ENCODE measurements around the gene CLIC3. TPM values are rescaled to one million over a fixed set of nuclear protein-coding genes. Genes with fewer than 3 reads are reported as not detected.

CLIC3 gene
- total and polyA plus RNA-seq, 11 donors, result 1.5 to 16.7 (median 5.0) TPM

GRCh38 chr9:136988872-136989271 is 7.5 kb downstream of the CLIC3 start:
- WGBS, 4 donors, result 92 to 98% (median 96%) methylated on average over 4 of the region's 4 CpGs

GRCh38 chr9:136985853-136986252 is 10.5 kb downstream of the CLIC3 start:
- Histone ChIP-seq H3K36me3 (no peaks in the 10 kb centered on the region), H3K4me3 (peak overlapping the region in 3 of 12 donors; percentile 12 to 23 (median 19)), H3K4me1 (peaks cover 0 to 48% (median 20%) of the 10 kb centered on the region in 12 donors), H3K27me3 (peaks cover 0 to 30% (median 6%) of the 10 kb centered on the region in 9 donors), H3K27ac (no peak overlapping the region), H3K9me3 (peaks cover 0 to 6% (median 0%) of the 10 kb centered on the region in 12 donors)
- no peak for ATAC-seq
- intact Hi-C loops (cut with DNase I), result no loop called here
- peak in 1 of 5 donors; percentile 25 for DNase-seq
- TF ChIP-seq CTCF (IDR thresholded peaks at IDR 0.05), result no peak
- no peak for TF ChIP-seq POLR2A (IDR thresholded peaks at IDR 0.05)
- 28 to 59% (median 47%) methylated on average over 4 to 33 of the region's 33 CpGs for WGBS, 4 donors

More at GRCh38 chr9:136988872-136989271, 7.5 kb downstream of the CLIC3 start:
- intact Hi-C loops (cut with DNase I), result no loop called here
- H3K4me1 ChIP-seq, result peaks cover 0 to 39% (median 19%) of the 10 kb centered on the region in 12 donors
- peaks cover 0 to 7% (median 2%) of the 10 kb centered on the region in 9 donors for H3K36me3 ChIP-seq
- no peak for ATAC-seq
- H3K4me3 ChIP-seq, result no peak overlapping the region
- no peak for TF ChIP-seq CTCF (IDR thresholded peaks at IDR 0.05)
- TF ChIP-seq POLR2A (IDR thresholded peaks at IDR 0.05), result no peak
- DNase-seq, result no peak
- no peak overlapping the region for H3K27ac ChIP-seq
- H3K27me3 ChIP-seq, result peaks cover 0 to 30% (median 6%) of the 10 kb centered on the region in 9 donors
- H3K9me3 ChIP-seq, result peaks cover 0 to 10% (median 0%) of the 10 kb centered on the region in 12 donors

GRCh38 chr9:136985027-136985602 is 11.3 kb downstream of the CLIC3 start:
- TF ChIP-seq POLR2A (IDR thresholded peaks at IDR 0.05) (no peak), CTCF (IDR thresholded peaks at IDR 0.05) (no peak)
- 15 to 33% (median 28%) methylated on average over 18 to 48 of the region's 48 CpGs for WGBS, 4 donors
- Histone ChIP-seq H3K27me3 (peaks cover 0 to 30% (median 6%) of the 10 kb centered on the region in 9 donors), H3K27ac (no peak overlapping the region), H3K4me3 (peak overlapping the region in 4 of 12 donors; percentile 12 to 23 (median 16)), H3K36me3 (no peaks in the 10 kb centered on the region), H3K9me3 (no peaks in the 10 kb centered on the region), H3K4me1 (peaks cover 0 to 56% (median 26%) of the 10 kb centered on the region in 12 donors)
- DNase-seq, result peak in 1 of 5 donors; percentile 36
- intact Hi-C loops (cut with DNase I), result no loop called here
- peak in 1 of 4 donors; percentile 6 for ATAC-seq

- DNase-seq (peak in 1 of 5 donors; percentile 25), ATAC-seq (no peak)
- H3K27me3 ChIP-seq, result peaks cover 0 to 30% (median 6%) of the 10 kb centered on the region in 9 donors
- H3K9me3 ChIP-seq, result no peaks in the 10 kb centered on the region
- peak overlapping the region in 2 of 12 donors; percentile 43 to 86 for H3K27ac ChIP-seq
- intact Hi-C loops (cut with DNase I), result loop anchor here in 2 of 10 donors (5.0 kb wide), 2 partner anchors 37 to 192 kb away; partner anchors contain the start of genes C8G (in 1 of the 2) and TMEM141 (in 1 of the 2)
- peaks cover 0 to 61% (median 30%) of the 10 kb centered on the region in 12 donors for H3K4me1 ChIP-seq
- TF ChIP-seq POLR2A (IDR thresholded peaks at IDR 0.05) (no peak), CTCF (IDR thresholded peaks at IDR 0.05) (no peak)
- H3K4me3 ChIP-seq, result peak overlapping the region in 1 of 12 donors; percentile 12
- WGBS, 4 donors, result 53 to 66% (median 63%) methylated on average over 20 to 29 of the region's 29 CpGs
- H3K36me3 ChIP-seq, result no peaks in the 10 kb centered on the region
These were observed 11.8 kb downstream of the CLIC3 start for GRCh38 chr9:136984464-136985026.
